ENCODE data around the gene ABCC12.

- TF ChIP-seq CTCF (IDR thresholded peaks at IDR 0.05): no peak
- TF ChIP-seq POLR2A (IDR thresholded peaks at IDR 0.05): no peak
- no peak for TF ChIP-seq POLR2AphosphoS5 (IDR thresholded peaks at IDR 0.05)
Measured at GRCh38 chr16:48172682-48173081, 16.9 kb upstream of the ABCC12 start.

All from stomach (tissue), 4 donors.